ENCODE measurements around the gene FBXO42. TPM values are rescaled to one million over a fixed set of nuclear protein-coding genes. Genes with fewer than 3 reads are reported as not detected.

Gene FBXO42
- total and polyA plus RNA-seq, 2 donors (not counting 3 experiments of a cell fraction or from before 2014, with no cell fraction given): 16.3 to 20.4 TPM

DNA sequence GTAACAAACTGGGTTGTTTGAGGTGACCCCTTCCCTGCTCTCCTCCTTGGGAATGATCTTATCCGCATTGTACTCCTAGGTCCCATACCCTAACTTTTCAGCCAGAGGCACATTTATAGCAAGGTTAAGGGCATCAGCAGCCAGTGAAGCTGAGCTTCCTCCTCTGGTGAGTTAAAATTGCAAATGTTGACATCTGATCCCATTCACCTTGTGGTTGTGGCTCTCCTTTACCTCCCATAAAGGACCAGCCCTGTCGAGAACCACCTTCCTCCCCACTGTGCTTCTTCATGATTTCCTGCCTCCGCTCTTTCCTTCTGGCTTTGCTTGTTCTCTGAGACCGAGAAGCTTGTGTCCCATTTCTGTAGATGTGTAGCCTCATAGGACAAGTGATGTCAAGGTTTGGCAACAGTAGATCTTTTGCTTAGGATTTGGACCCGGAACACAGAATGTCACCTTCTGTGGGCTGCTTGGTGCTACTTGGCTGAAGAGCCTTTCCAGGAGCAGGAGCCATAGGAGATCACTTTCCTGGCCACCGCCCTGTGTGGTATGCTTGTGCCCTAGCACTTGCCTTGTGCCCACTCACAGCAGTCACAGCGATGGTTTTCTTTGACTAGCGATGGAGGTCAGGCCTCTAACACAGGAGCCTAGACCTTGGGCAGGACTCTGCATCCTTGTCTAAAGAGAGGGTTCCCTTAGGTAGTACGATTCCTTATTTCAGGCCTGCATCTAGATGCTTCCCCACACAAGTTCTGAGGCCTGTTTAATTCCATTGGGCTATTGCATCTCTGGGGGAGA, 33.6 kb upstream of the FBXO42 start:
- Histone ChIP-seq H2AFZ (ENCODE audit: low read depth, low read length) (no peak overlapping the region), H3K27me3 (ENCODE audit: control insufficient read depth in 2 of 2, insufficient read depth in 2 of 2, low read length in 2 of 2) (no peaks in the 10 kb centered on the region), H3K9me1 (replicated peaks; ENCODE audit: control insufficient read depth, extremely low read depth, insufficient read depth, low read length) (no peaks in the 10 kb centered on the region), H3K9ac (replicated peaks; ENCODE audit: extremely low read depth, insufficient read depth, low read length) (no peak overlapping the region), H3K27ac (ENCODE audit: insufficient read depth, low read depth, low read length) (no peak overlapping the region), H3K9me3 (replicated peaks; ENCODE audit: control insufficient read depth, insufficient read depth, low read length) (no peaks in the 10 kb centered on the region), H3K4me3 (replicated peaks in 1 of 3; ENCODE audit: insufficient read depth in 1 of 3, low read depth in 1 of 3, low read length in 3 of 3) (no peak overlapping the region), H3K36me3 (ENCODE audit: control insufficient read depth in 2 of 2, extremely low read depth in 1 of 2, insufficient read depth in 2 of 2, low read length in 2 of 2) (peaks cover 0 to 5% of the 10 kb centered on the region in 2 experiments), H3K4me2 (ENCODE audit: insufficient read depth, low read length) (no peak overlapping the region), H3K79me2 (ENCODE audit: control insufficient read depth, insufficient read depth, low read length) (peaks cover 92% of the 10 kb centered on the region), H4K20me1 (replicated peaks; ENCODE audit: control insufficient read depth, extremely low read depth, insufficient read depth, low read length) (no peaks in the 10 kb centered on the region), H3K4me1 (ENCODE audit: control insufficient read depth, extremely low read depth, insufficient read depth, low read length) (peaks cover 21% of the 10 kb centered on the region)
- ChIA-PET POLR2A (interaction anchor here (0.6 to 2.2 kb wide), 3 partner anchors 10 to 32 kb away, joined by 3 to 5 read pairs (median 4); no protein-coding TSS in a partner anchor), CTCF (interaction anchor here (1.0 to 2.8 kb wide), 4 partner anchors 11 to 33 kb away, joined by 3 to 15 read pairs (median 11); partner anchors contain the start of genes FBXO42 and SZRD1)
- TF ChIP-seq EZH2 (IDR thresholded peaks at IDR 0.05; ENCODE audit: borderline replicate concordance, low read depth, low read length, severe bottlenecking): no peak
- TF ChIP-seq, protein P1, sequence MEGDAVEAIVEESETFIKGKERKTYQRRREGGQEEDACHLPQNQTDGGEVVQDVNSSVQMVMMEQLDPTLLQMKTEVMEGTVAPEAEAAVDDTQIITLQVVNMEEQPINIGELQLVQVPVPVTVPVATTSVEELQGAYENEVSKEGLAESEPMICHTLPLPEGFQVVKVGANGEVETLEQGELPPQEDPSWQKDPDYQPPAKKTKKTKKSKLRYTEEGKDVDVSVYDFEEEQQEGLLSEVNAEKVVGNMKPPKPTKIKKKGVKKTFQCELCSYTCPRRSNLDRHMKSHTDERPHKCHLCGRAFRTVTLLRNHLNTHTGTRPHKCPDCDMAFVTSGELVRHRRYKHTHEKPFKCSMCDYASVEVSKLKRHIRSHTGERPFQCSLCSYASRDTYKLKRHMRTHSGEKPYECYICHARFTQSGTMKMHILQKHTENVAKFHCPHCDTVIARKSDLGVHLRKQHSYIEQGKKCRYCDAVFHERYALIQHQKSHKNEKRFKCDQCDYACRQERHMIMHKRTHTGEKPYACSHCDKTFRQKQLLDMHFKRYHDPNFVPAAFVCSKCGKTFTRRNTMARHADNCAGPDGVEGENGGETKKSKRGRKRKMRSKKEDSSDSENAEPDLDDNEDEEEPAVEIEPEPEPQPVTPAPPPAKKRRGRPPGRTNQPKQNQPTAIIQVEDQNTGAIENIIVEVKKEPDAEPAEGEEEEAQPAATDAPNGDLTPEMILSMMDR (IDR thresholded peaks at IDR 0.05; ENCODE audit: extremely low read depth in 1 of 2, insufficient read depth in 1 of 2, low read depth in 1 of 2, low read length in 2 of 2): no peak
- TF ChIP-seq FOS (IDR thresholded peaks at IDR 0.05; ENCODE audit: borderline replicate concordance, insufficient read depth, low read length): no peak
- no peak for TF ChIP-seq GATA2 (IDR thresholded peaks at IDR 0.05; ENCODE audit: insufficient read depth, insufficient read length, low read depth, low read length)
- TF ChIP-seq POLR2A (IDR thresholded peaks at IDR 0.05; ENCODE audit: low read depth, low read length): no peak
- no peak for TF ChIP-seq MYC (IDR thresholded peaks at IDR 0.05; ENCODE audit: low read depth, low read length)
- no peak for TF ChIP-seq POLR2AphosphoS5 (IDR thresholded peaks at IDR 0.05; ENCODE audit: insufficient read depth, low read depth, low read length)
- TF ChIP-seq JUN (IDR thresholded peaks at IDR 0.05; ENCODE audit: borderline replicate concordance, insufficient read depth, insufficient read length, low read depth): no peak
- TF ChIP-seq, protein P2, sequence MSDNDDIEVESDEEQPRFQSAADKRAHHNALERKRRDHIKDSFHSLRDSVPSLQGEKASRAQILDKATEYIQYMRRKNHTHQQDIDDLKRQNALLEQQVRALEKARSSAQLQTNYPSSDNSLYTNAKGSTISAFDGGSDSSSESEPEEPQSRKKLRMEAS (IDR thresholded peaks at IDR 0.05; ENCODE audit: insufficient read depth, insufficient read length): no peak
- FAIRE-seq (no peak), DNase-seq (ENCODE audit: low read depth, low spot score) (no peak)
- BruUV-seq (replicated peaks): no TSS peak
- intact Hi-C loops (cut with micrococcal nuclease): loop anchor here (1.0 kb wide), 1 partner anchor 40 kb away; no protein-coding TSS in a partner anchor
- dilution Hi-C loops (cut with MboI; ENCODE audit: extremely low pct_ligation_motif_present, low sequenced_read_pairs): no loop called here

Measured in endothelial cell of umbilical vein (primary cell).